GM21717 (cell line): ENCODE results near the gene CSRP1.

Experiments used
- ATAC-seq: cut with Tn5 transposase; IDR thresholded peaks from one replicate; pipeline ENCODE4 v1.9.1; 2021; ENCODE audit warnings: mild to moderate bottlenecking, moderate library complexity; ENCODE audit not compliant: unreplicated experiment

Gene CSRP1

GRCh38 chr1:201457508-201457960 lies 49.4 kb downstream of the CSRP1 start:
- no peak for ATAC-seq

- no peak for ATAC-seq
Measured at GRCh38 chr1:201456499-201457309, 50.2 kb downstream of the CSRP1 start.

GRCh38 chr1:201455098-201455497 lies 51.8 kb downstream of the CSRP1 start:
- no peak for ATAC-seq

- ATAC-seq: no peak
Measured at GRCh38 chr1:201454608-201455007, 52.3 kb downstream of the CSRP1 start.

GRCh38 chr1:201452866-201453265 lies 54.1 kb downstream of the CSRP1 start:
- ATAC-seq: no peak

- no peak for ATAC-seq
Measured at GRCh38 chr1:201450721-201451291, 56.1 kb downstream of the CSRP1 start.

GRCh38 chr1:201448990-201449389 lies 57.9 kb downstream of the CSRP1 start:
- ATAC-seq: no peak

GRCh38 chr1:201447903-201448871 lies 58.7 kb downstream of the CSRP1 start:
- peak; percentile 80 for ATAC-seq

GRCh38 chr1:201445310-201445709 lies 61.6 kb downstream of the CSRP1 start:
- ATAC-seq: no peak

GRCh38 chr1:201444792-201445191 lies 62.1 kb downstream of the CSRP1 start:
- no peak for ATAC-seq

- ATAC-seq: no peak
Measured at GRCh38 chr1:201443747-201444146, 63.2 kb downstream of the CSRP1 start.

GRCh38 chr1:201436969-201437368 lies 70.0 kb downstream of the CSRP1 start:
- ATAC-seq: no peak

GRCh38 chr1:201436393-201436792 lies 70.5 kb downstream of the CSRP1 start:
- ATAC-seq: no peak

GRCh38 chr1:201434266-201434665 lies 72.7 kb downstream of the CSRP1 start:
- ATAC-seq: no peak

GRCh38 chr1:201433609-201434008 lies 73.3 kb downstream of the CSRP1 start:
- no peak for ATAC-seq
